Left lung (tissue), 10 donors: ENCODE data around the gene CACNB1. TPM values are rescaled to one million over a fixed set of nuclear protein-coding genes. Genes with fewer than 3 reads are reported as not detected.
A peak's percentile ranks its signal among the peaks of the same experiment; 100 is the strongest.

Experiments used
- ATAC-seq: fragments of 200-7000 bp; cut with Tn5 transposase; one replicate; pipeline ENCODE4 v1.9.1; 2020; ENCODE audit warnings: moderate library complexity
- DNase-seq, 4 donors: peaks; one replicate each; pipeline ENCODE4 v3.0.0-alpha.2; 2013 to 2020
- H3K27ac ChIP-seq, 2 donors: fragments of 200-600 bp; sonication (generic) in 1 of 2; one replicate each; pipeline versions ENCODE4 v1.5.0 to v1.8.0; 2020 to 2021
- H3K27me3 ChIP-seq, 2 donors: fragments of 200-600 bp; sonication (generic) in 1 of 2; one replicate each; pipeline versions ENCODE4 v1.5.0 to v1.8.0; 2020 to 2021
- H3K36me3 ChIP-seq, 2 donors: fragments of 200-600 bp; sonication (generic) in 1 of 2; one replicate each; pipeline versions ENCODE4 v1.5.0 to v1.8.0; 2020 to 2021
- H3K4me1 ChIP-seq, 2 donors: fragments of 200-600 bp; one replicate each; pipeline ENCODE4 v1.8.0; 2021
- H3K4me3 ChIP-seq, 2 donors: fragments of 200-600 bp; sonication (generic) in 1 of 2; one replicate each; pipeline versions ENCODE4 v1.5.0 to v1.8.0; 2020 to 2021; ENCODE audit warnings: mild to moderate bottlenecking in 1 of 2
- H3K9me3 ChIP-seq, 2 donors: fragments of 200-600 bp; sonication (generic) in 1 of 2; one replicate each; pipeline versions ENCODE4 v1.5.0 to v1.8.0; 2020 to 2021
- CTCF ChIP-seq, 2 donors: fragments of 200-600 bp; sonication (generic) in 1 of 2; IDR thresholded peaks; one replicate each; pipeline versions ENCODE4 v1.5.0 to v1.8.0; 2021; ENCODE audit warnings: antibody characterized with exemption in 2 of 2
- intact Hi-C, 2 donors: fragments of 100-400 bp; cut with DNase I; formaldehyde crosslinking; loops; one replicate each; pipeline versions ENCODE4 v1.11.2 to v1.14.2; 2022
- polyA plus RNA-seq, 6 donors: library from polyadenylated mRNA; unstranded; fragments of 120-200 nt; gene quantifications; one replicate each; pipeline ENCODE4 v1.2.1, GENCODE V29; 2013; ENCODE audit not compliant: insufficient read length in 6 of 6
- total RNA-seq, 2 donors: library from RNA; stranded (reverse); fragmentation: NEBNext Ultra II Directional; extraction: Animal tissue kit (Norgen Biotek cat#: 25700); gene quantifications; one replicate each; pipeline ENCODE4 v1.2.1, GENCODE V29; 2021
- donor health status: DM: no; HTN: yes; CAD: no.
- donor health status: DM: no; HTN: no; CAD: no.

Gene CACNB1
- total and polyA plus RNA-seq, 8 donors, result 9.4 to 31.4 (median 13.3) TPM

GRCh38 chr17:39192901-39193300, 4.6 kb downstream of the CACNB1 start:
- DNase-seq (no peak), ATAC-seq (no peak)
- Histone ChIP-seq H3K27me3 (peaks cover 0 to 19% of the 10 kb centered on the region in 2 donors), H3K4me3 (no peak overlapping the region), H3K27ac (no peak overlapping the region), H3K9me3 (no peaks in the 10 kb centered on the region), H3K4me1 (peaks cover 13 to 36% of the 10 kb centered on the region in 2 donors), H3K36me3 (peaks cover 0 to 63% of the 10 kb centered on the region in 2 donors)
- TF ChIP-seq CTCF (IDR thresholded peaks at IDR 0.05), result no peak
- intact Hi-C loops, result no loop called here

- H3K9me3 ChIP-seq, result no peaks in the 10 kb centered on the region
- no peak overlapping the region for H3K4me3 ChIP-seq
- peaks cover 13 to 30% of the 10 kb centered on the region in 2 donors for H3K4me1 ChIP-seq
- H3K27ac ChIP-seq, result no peak overlapping the region
- peaks cover 0 to 10% of the 10 kb centered on the region in 2 donors for H3K27me3 ChIP-seq
- H3K36me3 ChIP-seq, result peaks cover 0 to 72% of the 10 kb centered on the region in 2 donors
- TF ChIP-seq CTCF (IDR thresholded peaks at IDR 0.05), result no peak
- no peak for ATAC-seq
- intact Hi-C loops, result no loop called here
- peak in 1 of 4 donors; percentile 47 for DNase-seq
These were observed 5.5 kb downstream of the CACNB1 start for GRCh38 chr17:39191750-39192510.

- no peak overlapping the region for H3K27ac ChIP-seq
- ATAC-seq (no peak), DNase-seq (no peak)
- no peak for TF ChIP-seq CTCF (IDR thresholded peaks at IDR 0.05)
- intact Hi-C loops, result no loop called here
- no peaks in the 10 kb centered on the region for H3K4me1 ChIP-seq
- H3K36me3 ChIP-seq, result peaks cover 0 to 99% of the 10 kb centered on the region in 2 donors
- H3K9me3 ChIP-seq, result no peaks in the 10 kb centered on the region
- no peak overlapping the region for H3K4me3 ChIP-seq
- no peaks in the 10 kb centered on the region for H3K27me3 ChIP-seq
These were observed 10.2 kb downstream of the CACNB1 start for GRCh38 chr17:39187152-39187830.

GRCh38 chr17:39186481-39187002, 10.9 kb downstream of the CACNB1 start:
- Histone ChIP-seq H3K27ac (no peak overlapping the region), H3K27me3 (no peaks in the 10 kb centered on the region), H3K9me3 (no peaks in the 10 kb centered on the region), H3K4me1 (no peaks in the 10 kb centered on the region), H3K4me3 (no peak overlapping the region), H3K36me3 (peaks cover 0 to 99% of the 10 kb centered on the region in 2 donors)
- ATAC-seq (no peak), DNase-seq (no peak)
- intact Hi-C loops, result no loop called here
- no peak for TF ChIP-seq CTCF (IDR thresholded peaks at IDR 0.05)

GRCh38 chr17:39183720-39184119, 13.7 kb downstream of the CACNB1 start:
- H3K27me3 ChIP-seq, result no peaks in the 10 kb centered on the region
- no peak overlapping the region for H3K27ac ChIP-seq
- H3K4me3 ChIP-seq, result no peak overlapping the region
- H3K36me3 ChIP-seq, result peaks cover 0 to 96% of the 10 kb centered on the region in 2 donors
- intact Hi-C loops, result no loop called here
- no peak for DNase-seq
- no peak for TF ChIP-seq CTCF (IDR thresholded peaks at IDR 0.05)
- no peaks in the 10 kb centered on the region for H3K4me1 ChIP-seq
- H3K9me3 ChIP-seq, result no peaks in the 10 kb centered on the region
- no peak for ATAC-seq
